Measurements from ENCODE around the gene ADCK1. TPM values are rescaled to one million over a fixed set of nuclear protein-coding genes. Genes with fewer than 3 reads are reported as not detected.

Gene ADCK1
- polyA plus RNA-seq, 3 donors: 3.7 to 33.0 (median 5.4) TPM

DNA sequence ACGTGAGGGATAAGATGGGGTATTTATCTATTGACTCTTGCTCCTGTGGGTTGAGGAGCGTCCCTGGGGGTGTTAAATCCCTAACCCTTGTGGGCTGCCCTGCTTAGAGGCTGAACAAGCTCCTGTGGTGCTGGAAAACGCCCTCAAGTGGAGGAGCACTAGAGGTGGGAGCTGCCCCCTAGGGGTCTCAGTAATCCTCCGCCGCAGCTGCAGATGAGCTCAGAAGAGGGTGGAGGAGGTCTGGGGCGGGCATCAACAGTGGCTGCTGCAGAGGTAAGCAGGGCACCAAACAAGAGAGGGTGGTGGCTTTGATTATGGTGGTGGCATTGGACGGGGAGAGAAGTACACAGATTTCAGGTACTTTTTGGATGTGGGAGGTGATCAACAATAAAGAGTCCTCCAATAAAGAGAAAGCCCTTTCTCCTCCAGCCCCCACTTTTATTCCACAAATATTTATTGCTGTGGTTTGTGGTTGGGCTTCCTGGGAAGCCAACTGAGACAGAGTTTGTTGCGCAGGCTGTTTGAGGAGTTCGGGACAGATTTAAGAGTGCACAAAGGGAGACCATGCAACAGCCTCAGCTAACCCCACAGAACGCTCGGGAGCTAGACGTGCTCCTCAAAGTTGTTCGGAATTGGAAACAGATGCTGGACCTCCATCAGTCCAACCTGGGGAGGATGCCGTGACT, 179.9 kb downstream of the ADCK1 start:
- TF ChIP-seq, protein P1, sequence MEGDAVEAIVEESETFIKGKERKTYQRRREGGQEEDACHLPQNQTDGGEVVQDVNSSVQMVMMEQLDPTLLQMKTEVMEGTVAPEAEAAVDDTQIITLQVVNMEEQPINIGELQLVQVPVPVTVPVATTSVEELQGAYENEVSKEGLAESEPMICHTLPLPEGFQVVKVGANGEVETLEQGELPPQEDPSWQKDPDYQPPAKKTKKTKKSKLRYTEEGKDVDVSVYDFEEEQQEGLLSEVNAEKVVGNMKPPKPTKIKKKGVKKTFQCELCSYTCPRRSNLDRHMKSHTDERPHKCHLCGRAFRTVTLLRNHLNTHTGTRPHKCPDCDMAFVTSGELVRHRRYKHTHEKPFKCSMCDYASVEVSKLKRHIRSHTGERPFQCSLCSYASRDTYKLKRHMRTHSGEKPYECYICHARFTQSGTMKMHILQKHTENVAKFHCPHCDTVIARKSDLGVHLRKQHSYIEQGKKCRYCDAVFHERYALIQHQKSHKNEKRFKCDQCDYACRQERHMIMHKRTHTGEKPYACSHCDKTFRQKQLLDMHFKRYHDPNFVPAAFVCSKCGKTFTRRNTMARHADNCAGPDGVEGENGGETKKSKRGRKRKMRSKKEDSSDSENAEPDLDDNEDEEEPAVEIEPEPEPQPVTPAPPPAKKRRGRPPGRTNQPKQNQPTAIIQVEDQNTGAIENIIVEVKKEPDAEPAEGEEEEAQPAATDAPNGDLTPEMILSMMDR (IDR thresholded peaks at IDR 0.05): no peak
- Mint-ChIP-seq H3K4me1 (peaks cover 7% of the 10 kb centered on the region), H3K27me3 (ENCODE audit: low read depth in 3 of 3) (peaks cover 24 to 26% (median 26%) of the 10 kb centered on the region in 3 donors), H3K9me3 (no peaks in the 10 kb centered on the region), H3K4me3 (peak overlapping the region in 1 of 2 donors; percentile 83), H3K27ac (no peak overlapping the region), H3K36me3 (no peaks in the 10 kb centered on the region)
- H2AFZ ChIP-seq (ENCODE audit: insufficient read depth, low read depth, low read length, poor library complexity, severe bottlenecking): peak overlapping the region; percentile 67
- H3K4me3 ChIP-seq (replicated peaks in 1 of 3; ENCODE audit: low read depth in 2 of 3, low read length in 3 of 3): no peak overlapping the region
- intact Hi-C loops (cut with micrococcal nuclease): no loop called here
- H3K4me2 ChIP-seq (replicated peaks; ENCODE audit: extremely low read depth, low read length, poor library complexity, severe bottlenecking): no peak overlapping the region
- peaks cover 0 to 4% of the 10 kb centered on the region in 2 donors for H3K9me3 ChIP-seq (replicated peaks in 1 of 2; ENCODE audit: control insufficient read depth in 1 of 2, insufficient read depth in 1 of 2, low read length in 2 of 2)
- H3K27ac ChIP-seq (ENCODE audit: low read depth in 1 of 2, low read length in 2 of 2): no peak overlapping the region
- H3K79me2 ChIP-seq (ENCODE audit: insufficient read depth, low read length): no peaks in the 10 kb centered on the region
- no peaks in the 10 kb centered on the region for H3K36me3 ChIP-seq (replicated peaks in 1 of 2; ENCODE audit: control insufficient read depth in 1 of 2, insufficient read depth in 2 of 2, low read length in 2 of 2)
- H3K9ac ChIP-seq (ENCODE audit: insufficient read depth, low read length, poor library complexity, severe bottlenecking): no peak overlapping the region
- WGBS (ENCODE audit: insufficient coverage): 40% methylated on average over 12 of the region's 14 CpGs
- no peak for DNase-seq
- no peaks in the 10 kb centered on the region for H4K20me1 ChIP-seq (ENCODE audit: insufficient read depth, low read length)
- H3K27me3 ChIP-seq (ENCODE audit: control insufficient read depth in 2 of 2, insufficient read depth in 2 of 2, low read length in 2 of 2): peaks cover 0 to 24% of the 10 kb centered on the region in 2 donors
- H3K4me1 ChIP-seq (ENCODE audit: control insufficient read depth in 1 of 2, insufficient read depth in 2 of 2, low read length in 2 of 2): peaks cover 3 to 9% of the 10 kb centered on the region in 2 donors

DNA sequence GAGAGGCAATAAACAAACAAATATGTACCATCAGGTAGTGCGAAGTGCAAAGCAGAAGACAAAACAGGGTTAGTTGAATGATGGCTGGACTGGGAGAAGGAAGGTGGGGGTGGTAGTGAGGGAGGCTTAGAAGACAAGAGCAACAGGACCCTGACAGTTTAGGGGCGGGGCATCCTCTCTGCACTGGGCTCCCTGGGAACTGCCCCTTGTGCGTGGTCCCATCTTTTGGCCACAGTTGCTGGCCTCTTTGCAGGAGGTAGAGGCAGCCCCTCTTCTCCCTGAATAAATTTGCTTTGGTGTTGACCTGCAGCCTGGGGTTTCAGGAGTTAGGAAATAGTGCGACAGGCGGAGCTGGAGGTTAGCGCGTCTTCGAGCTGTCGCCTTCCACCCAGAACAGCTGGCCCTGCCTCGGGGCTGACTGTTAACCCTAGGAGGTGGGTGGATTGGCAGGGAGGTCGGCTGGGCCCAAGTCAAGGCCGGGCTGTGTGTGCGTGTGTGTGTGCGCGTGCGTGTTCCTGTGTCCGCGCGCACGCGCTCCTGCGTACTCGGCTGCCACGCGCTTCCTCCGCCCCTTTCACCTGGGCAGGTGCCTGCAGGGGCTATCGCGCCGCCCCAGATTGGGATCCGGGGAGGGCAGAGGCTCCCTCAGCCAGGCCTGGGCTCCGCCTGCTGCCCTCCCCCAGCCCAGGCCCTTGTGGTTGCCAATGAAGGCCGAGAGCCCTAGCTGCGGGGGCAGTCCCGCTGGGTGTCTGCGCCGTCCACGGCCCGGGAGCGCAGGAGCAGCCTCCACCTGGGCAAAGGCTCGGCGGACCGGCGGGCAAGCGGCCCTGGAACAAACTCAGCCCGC, 180.8 kb downstream of the ADCK1 start:
- Histone ChIP-seq H3K27ac (ENCODE audit: low read depth in 1 of 2, low read length in 2 of 2) (no peak overlapping the region), H3K4me3 (replicated peaks in 1 of 3; ENCODE audit: low read depth in 2 of 3, low read length in 3 of 3) (peak overlapping the region in 1 of 3 experiments; percentile 63), H3K36me3 (replicated peaks in 1 of 2; ENCODE audit: control insufficient read depth in 1 of 2, insufficient read depth in 2 of 2, low read length in 2 of 2) (no peaks in the 10 kb centered on the region), H2AFZ (ENCODE audit: insufficient read depth, low read depth, low read length, poor library complexity, severe bottlenecking) (peak overlapping the region; percentile 67), H3K79me2 (ENCODE audit: insufficient read depth, low read length) (no peaks in the 10 kb centered on the region), H3K4me2 (replicated peaks; ENCODE audit: extremely low read depth, low read length, poor library complexity, severe bottlenecking) (peak overlapping the region; percentile 68), H3K9me3 (replicated peaks in 1 of 2; ENCODE audit: control insufficient read depth in 1 of 2, insufficient read depth in 1 of 2, low read length in 2 of 2) (peaks cover 0 to 4% of the 10 kb centered on the region in 2 donors), H3K9ac (ENCODE audit: insufficient read depth, low read length, poor library complexity, severe bottlenecking) (peak overlapping the region; percentile 15), H4K20me1 (ENCODE audit: insufficient read depth, low read length) (no peaks in the 10 kb centered on the region), H3K4me1 (ENCODE audit: control insufficient read depth in 1 of 2, insufficient read depth in 2 of 2, low read length in 2 of 2) (peaks cover 3 to 9% of the 10 kb centered on the region in 2 donors), H3K27me3 (ENCODE audit: control insufficient read depth in 2 of 2, insufficient read depth in 2 of 2, low read length in 2 of 2) (peaks cover 0 to 24% of the 10 kb centered on the region in 2 donors)
- H3K9me3 Mint-ChIP-seq: no peaks in the 10 kb centered on the region
- peaks cover 24 to 26% (median 26%) of the 10 kb centered on the region in 3 donors for H3K27me3 Mint-ChIP-seq (ENCODE audit: low read depth in 3 of 3)
- DNase-seq: no peak
- H3K27ac Mint-ChIP-seq: no peak overlapping the region
- TF ChIP-seq, protein P1 (IDR thresholded peaks at IDR 0.05): no peak
- H3K4me1 Mint-ChIP-seq: peaks cover 11% of the 10 kb centered on the region
- no peaks in the 10 kb centered on the region for H3K36me3 Mint-ChIP-seq
- peak overlapping the region; percentile 58 to 83 for H3K4me3 Mint-ChIP-seq
- intact Hi-C loops (cut with micrococcal nuclease): no loop called here
- WGBS (ENCODE audit: insufficient coverage): 7% methylated on average over 45 of the region's 45 CpGs

Small RNA genes lying within 50 kb of the gene (small RNA-seq; reads per million reads assigned to genes)
- gene RF00019 (ENCODE audit: insufficient read length, low read depth): not detected

Other genes with a start within 250 kb of the ADCK1 start
- 10 to 100 TPM; 38.1 to 81.9 (median 73.1) TPM for gene SPTLC2, start 183.5 kb upstream of the ADCK1 start, polyA plus RNA-seq
- gene ALKBH1, start 92.1 kb upstream of the ADCK1 start, polyA plus RNA-seq: 1 to 10 TPM; 3.4 to 4.5 (median 4.2) TPM
- 100 to 1,000 TPM in 2 of 3 donors, 10 to 100 TPM in 1; 89.3 to 402 (median 323) TPM for gene SLIRP, start 92.0 kb upstream of the ADCK1 start, polyA plus RNA-seq
- gene SNW1, start 39.0 kb upstream of the ADCK1 start, polyA plus RNA-seq: 10 to 100 TPM; 17.4 to 74.6 (median 50.6) TPM